Erythroblast (primary cell): ENCODE results near the gene AK8.
"Not testable (repeated sequence)": the region's sequence is repeated elsewhere in the genome, so short reads cannot be mapped to it uniquely, and the experiment has no call there.

Experiments
- DNase-seq, 2 experiments: peaks; one replicate each; lab custom pipeline; 2025; lab: John Stamatoyannopoulos, UW
- GATA1 ChIP-seq: IDR thresholded peaks from 2 replicates; pipeline ENCODE4 v1.6.1; 2011; ENCODE audit warnings: low read depth, mild to moderate bottlenecking, control low read depth, low read length, moderate library complexity
- POLR2A ChIP-seq: IDR thresholded peaks from 2 replicates; pipeline ENCODE4 v1.6.1; 2011; ENCODE audit warnings: mild to moderate bottlenecking, low read length

The AK8 gene

GRCh38 chr9:132780230-132781007 lies 97.7 kb downstream of the AK8 start:
- no peak for DNase-seq
- TF ChIP-seq GATA1 (no peak), POLR2A (no peak)

GRCh38 chr9:132776891-132777290 lies 101.2 kb downstream of the AK8 start:
- no peak for DNase-seq
- TF ChIP-seq POLR2A (no peak), GATA1 (no peak)

GRCh38 chr9:132776268-132776667 lies 101.8 kb downstream of the AK8 start:
- no peak for DNase-seq
- TF ChIP-seq POLR2A (no peak), GATA1 (no peak)

- TF ChIP-seq POLR2A: no peak
- no peak for TF ChIP-seq GATA1
Observed at GRCh38 chr9:132775720-132776119, 102.4 kb downstream of the AK8 start.

GRCh38 chr9:132774886-132775285 lies 103.2 kb downstream of the AK8 start:
- TF ChIP-seq GATA1 (no peak), POLR2A (no peak)
- DNase-seq: no peak

More at GRCh38 chr9:132775720-132776119, 102.4 kb downstream of the AK8 start:
- DNase-seq: no peak

- no peak for DNase-seq
- TF ChIP-seq GATA1 (no peak), POLR2A (no peak)
Observed at GRCh38 chr9:132773764-132774339, 104.2 kb downstream of the AK8 start.

GRCh38 chr9:132773093-132773492 lies 105.0 kb downstream of the AK8 start:
- TF ChIP-seq GATA1 (no peak), POLR2A (no peak)
- DNase-seq: no peak

GRCh38 chr9:132771752-132772151 lies 106.3 kb downstream of the AK8 start:
- not testable (repeated sequence) for DNase-seq

- no peak for DNase-seq
- TF ChIP-seq POLR2A: no peak
Observed at GRCh38 chr9:132770770-132771310, 107.2 kb downstream of the AK8 start.

GRCh38 chr9:132769906-132770769 lies 107.9 kb downstream of the AK8 start:
- peak; percentile 71 to 72 for DNase-seq
- no peak for TF ChIP-seq GATA1
- peak; percentile 61 for TF ChIP-seq POLR2A

- peak; percentile 58 for TF ChIP-seq POLR2A
- no peak for TF ChIP-seq GATA1
Observed at GRCh38 chr9:132768932-132769905, 108.9 kb downstream of the AK8 start.

GRCh38 chr9:132763574-132763973 lies 114.5 kb downstream of the AK8 start:
- TF ChIP-seq GATA1 (no peak), POLR2A (no peak)
- no peak for DNase-seq

More at GRCh38 chr9:132768932-132769905, 108.9 kb downstream of the AK8 start:
- peak; percentile 65 to 75 for DNase-seq
